Measurements from ENCODE around the gene UGGT1.

UGGT1 gene

GRCh38 chr2:128228894-128229293, 137.9 kb downstream of the UGGT1 start:
- DNase-seq (ENCODE audit: low read depth in 2 of 2): no peak

- DNase-seq (ENCODE audit: low read depth in 2 of 2): peak; percentile 57 to 71
Measured at GRCh38 chr2:128232965-128233789, 142.2 kb downstream of the UGGT1 start.

GRCh38 chr2:128233790-128234395, 142.9 kb downstream of the UGGT1 start:
- no peak for DNase-seq (ENCODE audit: low read depth in 2 of 2)

- DNase-seq (ENCODE audit: low read depth in 2 of 2): no peak
Measured at GRCh38 chr2:128234613-128235012, 143.6 kb downstream of the UGGT1 start.

- no peak for DNase-seq (ENCODE audit: low read depth in 2 of 2)
Measured at GRCh38 chr2:128235581-128235980, 144.6 kb downstream of the UGGT1 start.

- no peak for DNase-seq (ENCODE audit: low read depth in 2 of 2)
Measured at GRCh38 chr2:128236491-128237035, 145.6 kb downstream of the UGGT1 start.

- no peak for DNase-seq (ENCODE audit: low read depth in 2 of 2)
Measured at GRCh38 chr2:128237081-128237534, 146.1 kb downstream of the UGGT1 start.

- DNase-seq (ENCODE audit: low read depth in 2 of 2): no peak
Measured at GRCh38 chr2:128237911-128238697, 147.1 kb downstream of the UGGT1 start.

GRCh38 chr2:128241896-128242295, 150.9 kb downstream of the UGGT1 start:
- DNase-seq (ENCODE audit: low read depth in 2 of 2): no peak

Measured in stimulated activated CD4-positive, alpha-beta T cell treated with anti-CD3 and anti-CD28 coated beads, Interleukin-1b, Interleukin-23, amount 100 ng/mL, for 1 hour (primary cell).